GM18499 (cell line): ENCODE results near the gene RBM45.
"Not testable (repeated sequence)": the region's sequence is repeated elsewhere in the genome, so short reads cannot be mapped to it uniquely, and the experiment has no call there.

ENCODE experiments used
- ATAC-seq: cut with Tn5 transposase; IDR thresholded peaks from one replicate; pipeline ENCODE4 v1.9.1; 2021; ENCODE audit warnings: moderate number of reproducible peaks; ENCODE audit not compliant: insufficient read depth, unreplicated experiment

RBM45 gene

GRCh38 chr2:178112202-178113152 lies at the start of gene RBM45:
Gene RBM45 (plus strand): TSS chr2:178112437. CDS start chr2:178112547, 110 bp downstream.
- ATAC-seq: peak; percentile 69

- ATAC-seq: no peak
Observed at GRCh38 chr2:178066324-178066723, 45.9 kb upstream of the RBM45 start.

- no peak for ATAC-seq
Observed at GRCh38 chr2:178066890-178067669, 45.2 kb upstream of the RBM45 start.

GRCh38 chr2:178068823-178069454 lies 43.3 kb upstream of the RBM45 start:
- no peak for ATAC-seq

GRCh38 chr2:178069551-178069950 lies 42.7 kb upstream of the RBM45 start:
- ATAC-seq: no peak

GRCh38 chr2:178070824-178071223 lies 41.4 kb upstream of the RBM45 start:
- ATAC-seq: no peak

GRCh38 chr2:178072000-178072382 lies 40.2 kb upstream of the RBM45 start:
- no peak for ATAC-seq

- no peak for ATAC-seq
Observed at GRCh38 chr2:178072383-178073301, 39.6 kb upstream of the RBM45 start, which contains the start of gene PDE11A. Gene PDE11A (minus strand): TSS chr2:178072777. CDS start chr2:178072437, 340 bp downstream.

- ATAC-seq: no peak
Observed at GRCh38 chr2:178074123-178075005, 37.9 kb upstream of the RBM45 start.

- ATAC-seq: no peak
Observed at GRCh38 chr2:178075006-178075326, 37.3 kb upstream of the RBM45 start.

GRCh38 chr2:178076130-178076529 lies 36.1 kb upstream of the RBM45 start:
- ATAC-seq: no peak

- ATAC-seq: not testable (repeated sequence)
Observed at GRCh38 chr2:178079279-178079678, 33.0 kb upstream of the RBM45 start.

GRCh38 chr2:178082408-178083045 lies 29.7 kb upstream of the RBM45 start:
- ATAC-seq: no peak

GRCh38 chr2:178084273-178084672 lies 28.0 kb upstream of the RBM45 start:
- no peak for ATAC-seq

- ATAC-seq: no peak
Observed at GRCh38 chr2:178088774-178089270, 23.4 kb upstream of the RBM45 start.

- no peak for ATAC-seq
Observed at GRCh38 chr2:178093471-178093870, 18.8 kb upstream of the RBM45 start.

GRCh38 chr2:178101321-178102079 lies 10.7 kb upstream of the RBM45 start:
- ATAC-seq: no peak
